Natural killer cell (primary cell): ENCODE data around the gene MED13L. TPM values are rescaled to one million over a fixed set of nuclear protein-coding genes. Genes with fewer than 3 reads are reported as not detected.

ENCODE experiments used
- ATAC-seq, 3 donors: fragments of 150-1000 bp in 2 of 3; fragments of 200-7000 bp in 1 of 3; cut with Tn5 transposase; 1 replicate in 1 of 3; 2 replicates in 2 of 3; pipeline ENCODE4 v1.10.0; 2021; ENCODE audit warnings: mild to moderate bottlenecking in 2 of 3, moderate library complexity in 2 of 3
- DNase-seq, 2 donors: peaks; one replicate each; pipeline versions ENCODE4 v3.0.0 to v3.0.0-alpha.2; 2013 to 2021; ENCODE audit warnings: mixed read lengths in 1 of 2
- H3K27ac ChIP-seq: one replicate; pipeline ENCODE4 v1.5.1; 2013; ENCODE audit warnings: mild to moderate bottlenecking, low read length
- H3K27me3 ChIP-seq: one replicate; pipeline ENCODE4 v1.6.1; 2013; ENCODE audit warnings: low read length; ENCODE audit not compliant: control insufficient read depth, insufficient read depth
- H3K36me3 ChIP-seq: one replicate; pipeline ENCODE4 v1.6.1; 2013; ENCODE audit warnings: low read length; ENCODE audit not compliant: control insufficient read depth, insufficient read depth
- H3K4me1 ChIP-seq: one replicate; pipeline ENCODE4 v1.6.1; 2013; ENCODE audit warnings: low read length; ENCODE audit not compliant: control insufficient read depth, insufficient read depth
- H3K4me3 ChIP-seq: one replicate; pipeline ENCODE4 v1.5.1; 2013; ENCODE audit warnings: low read length
- H3K9me3 ChIP-seq: one replicate; pipeline ENCODE4 v1.6.1; 2013; ENCODE audit warnings: low read length; ENCODE audit not compliant: control insufficient read depth, insufficient read depth
- H3K27ac Mint-ChIP-seq, 2 donors: one replicate each; pipeline ENCODE4 v1.8.0; 2022; ENCODE audit warnings: mild to moderate bottlenecking in 2 of 2, mixed read lengths in 2 of 2, moderate library complexity in 1 of 2
- H3K27me3 Mint-ChIP-seq, 2 donors: one replicate each; pipeline ENCODE4 v1.8.0; 2022; ENCODE audit warnings: low read depth in 2 of 2, mixed read lengths in 2 of 2
- H3K36me3 Mint-ChIP-seq: one replicate; pipeline ENCODE4 v1.8.0; 2022; ENCODE audit warnings: mixed read lengths
- H3K4me1 Mint-ChIP-seq, 2 donors: one replicate each; pipeline ENCODE4 v1.8.0; 2022; ENCODE audit warnings: mixed read lengths in 2 of 2
- H3K4me3 Mint-ChIP-seq: one replicate; pipeline ENCODE4 v1.8.0; 2022; ENCODE audit warnings: mild to moderate bottlenecking, moderate library complexity, mixed read lengths
- H3K9me3 Mint-ChIP-seq, 2 donors: one replicate each; pipeline ENCODE4 v1.8.0; 2022; ENCODE audit warnings: mixed read lengths in 2 of 2
- CTCF ChIP-seq: fragments of 200-600 bp; IDR thresholded peaks from one replicate; pipeline ENCODE4 v1.8.0; 2022; ENCODE audit warnings: antibody characterized with exemption
- WGBS: methylation state at CpG from one replicate; pipeline ENCODE4 v1.1.7; 2013; ENCODE audit warnings: missing lambda C conversion rate; ENCODE audit not compliant: insufficient coverage; 5-methylcytosine and 5-hydroxymethylcytosine counted together
- intact Hi-C: fragments of 100-400 bp; cut with micrococcal nuclease; formaldehyde crosslinking; loops from one replicate; pipeline ENCODE4 v1.14.2; 2022
- total RNA-seq, 4 donors: library from RNA; stranded (reverse); fragments of 120-200 nt in 1 of 4; gene quantifications; one replicate each; pipeline versions ENCODE4 v1.2.3 to v1.2.4, GENCODE V29; 2013 to 2022

MED13L gene
- total RNA-seq, 3 donors from 2014 or later (not counting 1 experiment from before 2014, with no cell fraction given) = 237 to 316 (median 240) TPM

- no peak overlapping the region for H3K4me3 Mint-ChIP-seq
- Histone ChIP-seq H3K9me3 (no peaks in the 10 kb centered on the region), H3K4me3 (no peak overlapping the region), H3K36me3 (no peaks in the 10 kb centered on the region), H3K27ac (no peak overlapping the region), H3K27me3 (no peaks in the 10 kb centered on the region), H3K4me1 (no peaks in the 10 kb centered on the region)
- H3K36me3 Mint-ChIP-seq = no peaks in the 10 kb centered on the region
- WGBS = 93% methylated on average over 1 of the region's 2 CpGs
- ATAC-seq (no peak), DNase-seq (no peak)
- no peak for TF ChIP-seq CTCF
- H3K27ac Mint-ChIP-seq = no peak overlapping the region
- H3K9me3 Mint-ChIP-seq = no peaks in the 10 kb centered on the region
- no peaks in the 10 kb centered on the region for H3K27me3 Mint-ChIP-seq
- H3K4me1 Mint-ChIP-seq = peaks cover 36 to 45% of the 10 kb centered on the region in 2 donors
- intact Hi-C loops = no loop called here
Observed at GRCh38 chr12:116045150-116045549, 232.3 kb downstream of the MED13L start.

- no peaks in the 10 kb centered on the region for H3K4me1 ChIP-seq
- no peak overlapping the region for H3K27ac ChIP-seq
- peak overlapping the region in 1 of 2 donors; percentile 25 for H3K27ac Mint-ChIP-seq
- no peak overlapping the region for H3K4me3 Mint-ChIP-seq
- intact Hi-C loops = no loop called here
- no peaks in the 10 kb centered on the region for H3K36me3 ChIP-seq
- no peaks in the 10 kb centered on the region for H3K27me3 ChIP-seq
- WGBS = 75% methylated on average over 4 of the region's 5 CpGs
- ATAC-seq = no peak
- no peak for DNase-seq
- TF ChIP-seq CTCF = no peak
- H3K9me3 ChIP-seq = no peaks in the 10 kb centered on the region
- peaks cover 43 to 44% of the 10 kb centered on the region in 2 donors for H3K4me1 Mint-ChIP-seq
- H3K4me3 ChIP-seq = no peak overlapping the region
- no peaks in the 10 kb centered on the region for H3K27me3 Mint-ChIP-seq
- H3K9me3 Mint-ChIP-seq = no peaks in the 10 kb centered on the region
- no peaks in the 10 kb centered on the region for H3K36me3 Mint-ChIP-seq
Observed at GRCh38 chr12:116043659-116044535, 233.6 kb downstream of the MED13L start.

GRCh38 chr12:116040402-116040801, 237.1 kb downstream of the MED13L start:
- H3K9me3 ChIP-seq = no peaks in the 10 kb centered on the region
- no peak overlapping the region for H3K4me3 ChIP-seq
- 83% methylated on average over 1 of the region's 2 CpGs for WGBS
- H3K27me3 ChIP-seq = no peaks in the 10 kb centered on the region
- H3K4me1 ChIP-seq = no peaks in the 10 kb centered on the region
- TF ChIP-seq CTCF = no peak
- no peak for ATAC-seq
- H3K36me3 Mint-ChIP-seq = no peaks in the 10 kb centered on the region
- H3K27ac Mint-ChIP-seq = no peak overlapping the region
- no peak for DNase-seq
- no peak overlapping the region for H3K4me3 Mint-ChIP-seq
- H3K9me3 Mint-ChIP-seq = no peaks in the 10 kb centered on the region
- no peak overlapping the region for H3K27ac ChIP-seq
- H3K4me1 Mint-ChIP-seq = peaks cover 30 to 32% of the 10 kb centered on the region in 2 donors
- intact Hi-C loops = no loop called here
- H3K27me3 Mint-ChIP-seq = no peaks in the 10 kb centered on the region
- no peaks in the 10 kb centered on the region for H3K36me3 ChIP-seq
